HL-60 (cell line): Measurements from ENCODE around the gene OXSR1.

Source experiments
- TF ChIP-seq, protein P1 (sequence below): IDR thresholded peaks from 2 replicates; pipeline ENCODE4 v1.6.1; 2012; ENCODE audit warnings: low read depth; ENCODE audit not compliant: insufficient replicate concordance
- TF ChIP-seq, protein P2 (sequence below): IDR thresholded peaks from one replicate; pipeline ENCODE4 v1.5.1; 2011; ENCODE audit warnings: low read length, control low read depth, inconsistent platforms; ENCODE audit not compliant: insufficient read depth

DNA sequence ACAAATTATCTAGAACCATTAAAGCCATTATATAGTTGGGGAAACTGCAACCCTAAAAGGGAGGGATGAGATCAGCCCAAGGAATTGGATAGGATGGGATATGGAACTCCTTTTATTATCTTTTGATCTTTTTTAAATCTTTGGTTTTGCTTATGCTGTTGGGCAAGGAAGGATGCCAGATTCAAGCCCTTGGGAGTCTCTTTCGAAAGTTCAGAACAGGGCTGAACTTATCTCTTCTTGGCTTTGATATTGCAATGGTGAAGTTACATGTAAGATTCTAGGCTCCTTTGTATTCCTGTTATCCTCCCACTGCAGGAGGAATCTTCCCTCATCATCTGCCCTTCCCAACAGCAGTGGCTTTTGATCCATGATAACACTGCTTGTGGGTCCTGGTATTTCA lies 90.3 kb downstream of the OXSR1 start:
- TF ChIP-seq, protein P1, sequence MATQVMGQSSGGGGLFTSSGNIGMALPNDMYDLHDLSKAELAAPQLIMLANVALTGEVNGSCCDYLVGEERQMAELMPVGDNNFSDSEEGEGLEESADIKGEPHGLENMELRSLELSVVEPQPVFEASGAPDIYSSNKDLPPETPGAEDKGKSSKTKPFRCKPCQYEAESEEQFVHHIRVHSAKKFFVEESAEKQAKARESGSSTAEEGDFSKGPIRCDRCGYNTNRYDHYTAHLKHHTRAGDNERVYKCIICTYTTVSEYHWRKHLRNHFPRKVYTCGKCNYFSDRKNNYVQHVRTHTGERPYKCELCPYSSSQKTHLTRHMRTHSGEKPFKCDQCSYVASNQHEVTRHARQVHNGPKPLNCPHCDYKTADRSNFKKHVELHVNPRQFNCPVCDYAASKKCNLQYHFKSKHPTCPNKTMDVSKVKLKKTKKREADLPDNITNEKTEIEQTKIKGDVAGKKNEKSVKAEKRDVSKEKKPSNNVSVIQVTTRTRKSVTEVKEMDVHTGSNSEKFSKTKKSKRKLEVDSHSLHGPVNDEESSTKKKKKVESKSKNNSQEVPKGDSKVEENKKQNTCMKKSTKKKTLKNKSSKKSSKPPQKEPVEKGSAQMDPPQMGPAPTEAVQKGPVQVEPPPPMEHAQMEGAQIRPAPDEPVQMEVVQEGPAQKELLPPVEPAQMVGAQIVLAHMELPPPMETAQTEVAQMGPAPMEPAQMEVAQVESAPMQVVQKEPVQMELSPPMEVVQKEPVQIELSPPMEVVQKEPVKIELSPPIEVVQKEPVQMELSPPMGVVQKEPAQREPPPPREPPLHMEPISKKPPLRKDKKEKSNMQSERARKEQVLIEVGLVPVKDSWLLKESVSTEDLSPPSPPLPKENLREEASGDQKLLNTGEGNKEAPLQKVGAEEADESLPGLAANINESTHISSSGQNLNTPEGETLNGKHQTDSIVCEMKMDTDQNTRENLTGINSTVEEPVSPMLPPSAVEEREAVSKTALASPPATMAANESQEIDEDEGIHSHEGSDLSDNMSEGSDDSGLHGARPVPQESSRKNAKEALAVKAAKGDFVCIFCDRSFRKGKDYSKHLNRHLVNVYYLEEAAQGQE = no peak
- TF ChIP-seq, protein P2, sequence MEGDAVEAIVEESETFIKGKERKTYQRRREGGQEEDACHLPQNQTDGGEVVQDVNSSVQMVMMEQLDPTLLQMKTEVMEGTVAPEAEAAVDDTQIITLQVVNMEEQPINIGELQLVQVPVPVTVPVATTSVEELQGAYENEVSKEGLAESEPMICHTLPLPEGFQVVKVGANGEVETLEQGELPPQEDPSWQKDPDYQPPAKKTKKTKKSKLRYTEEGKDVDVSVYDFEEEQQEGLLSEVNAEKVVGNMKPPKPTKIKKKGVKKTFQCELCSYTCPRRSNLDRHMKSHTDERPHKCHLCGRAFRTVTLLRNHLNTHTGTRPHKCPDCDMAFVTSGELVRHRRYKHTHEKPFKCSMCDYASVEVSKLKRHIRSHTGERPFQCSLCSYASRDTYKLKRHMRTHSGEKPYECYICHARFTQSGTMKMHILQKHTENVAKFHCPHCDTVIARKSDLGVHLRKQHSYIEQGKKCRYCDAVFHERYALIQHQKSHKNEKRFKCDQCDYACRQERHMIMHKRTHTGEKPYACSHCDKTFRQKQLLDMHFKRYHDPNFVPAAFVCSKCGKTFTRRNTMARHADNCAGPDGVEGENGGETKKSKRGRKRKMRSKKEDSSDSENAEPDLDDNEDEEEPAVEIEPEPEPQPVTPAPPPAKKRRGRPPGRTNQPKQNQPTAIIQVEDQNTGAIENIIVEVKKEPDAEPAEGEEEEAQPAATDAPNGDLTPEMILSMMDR = no peak
